Endothelial cell of umbilical vein (primary cell): ENCODE results near the gene PRKAG2. TPM values are rescaled to one million over a fixed set of nuclear protein-coding genes. Genes with fewer than 3 reads are reported as not detected.

Experiments
- BruUV-seq: library from RNA; stranded (reverse); fragments of 400-500 nt; replicated peaks from 2 replicates; lab custom pipeline; 2021; lab: Mats Ljungman, UMichigan
- CTCF ChIA-PET: fragments of 300-600, 350-600 bp; sonication (Branson Sonifier 250); formaldehyde crosslinking; loops from one replicate; lab custom pipeline; 2021; ENCODE audit warnings: antibody characterized with exemption, inconsistent platforms; lab: Charles Lee
- POLR2A ChIA-PET: fragments of 300-600, 350-600 bp; sonication (Branson Sonifier 250); formaldehyde crosslinking; loops from one replicate; lab custom pipeline; 2021; ENCODE audit warnings: antibody characterized with exemption, inconsistent platforms; lab: Charles Lee
- DNase-seq: peaks from one replicate; pipeline ENCODE4 v3.0.0-alpha.2; 2011; ENCODE audit warnings: low read depth, low spot score
- FAIRE-seq: peaks from 2 replicates; lab custom pipeline; 2011; peaks lifted over from hg19 to GRCh38; lab: Jason Lieb, UNC
- H2AFZ ChIP-seq: 2 replicates; pipeline ENCODE4 v1.6.0; 2012; ENCODE audit warnings: low read depth, low read length, control low read depth, inconsistent platforms
- H3K27ac ChIP-seq: 2 replicates; pipeline ENCODE4 v1.5.1; 2011; ENCODE audit warnings: low read depth, mild to moderate bottlenecking, control low read depth, low read length, moderate library complexity; ENCODE audit not compliant: insufficient read depth
- H3K27me3 ChIP-seq, 2 experiments: 2 replicates each; pipeline versions ENCODE4 v1.6.0 to v1.6.1; 2011; ENCODE audit warnings: low read length in 2 of 2, mixed read lengths in 1 of 2; ENCODE audit not compliant: control insufficient read depth in 2 of 2, insufficient read depth in 2 of 2
- H3K36me3 ChIP-seq, 2 experiments: 2 replicates in 1 of 2; 3 replicates in 1 of 2; pipeline ENCODE4 v1.5.1; 2011; ENCODE audit warnings: low read length in 2 of 2, mild to moderate bottlenecking in 1 of 2, moderate library complexity in 1 of 2; ENCODE audit not compliant: control insufficient read depth in 2 of 2, insufficient read depth in 2 of 2; ENCODE audit errors: extremely low read depth in 1 of 2
- H3K4me1 ChIP-seq: 3 replicates; pipeline ENCODE4 v1.5.1; 2011; ENCODE audit warnings: mild to moderate bottlenecking, low read length; ENCODE audit not compliant: control insufficient read depth, insufficient read depth; ENCODE audit errors: extremely low read depth
- H3K4me2 ChIP-seq: 2 replicates; pipeline ENCODE4 v1.6.1; 2011; ENCODE audit warnings: low read length, control low read depth, mixed read lengths; ENCODE audit not compliant: insufficient read depth
- H3K4me3 ChIP-seq, 3 experiments: fragments of 200-600 bp in 1 of 3; sonication (generic), shearing (Covaris generic) in 1 of 3; replicated peaks in 1 of 3; 2 replicates each; pipeline ENCODE4 v1.5.1; 2011 to 2016; ENCODE audit warnings: control low read depth in 3 of 3, low read length in 3 of 3, mild to moderate bottlenecking in 2 of 3, inconsistent platforms in 1 of 3, low read depth in 1 of 3, moderate library complexity in 1 of 3; ENCODE audit not compliant: insufficient read depth in 1 of 3
- H3K79me2 ChIP-seq: 2 replicates; pipeline ENCODE4 v1.6.0; 2012; ENCODE audit warnings: low read length, inconsistent platforms; ENCODE audit not compliant: control insufficient read depth, insufficient read depth
- H3K9ac ChIP-seq: replicated peaks from 2 replicates; pipeline ENCODE3; 2011; ENCODE audit warnings: low read length, control low read depth; ENCODE audit not compliant: insufficient read depth; ENCODE audit errors: extremely low read depth
- H3K9me1 ChIP-seq: replicated peaks from 3 replicates; pipeline ENCODE4 v1.6.0; 2011; ENCODE audit warnings: mild to moderate bottlenecking, low read length; ENCODE audit not compliant: control insufficient read depth, insufficient read depth; ENCODE audit errors: extremely low read depth
- H3K9me3 ChIP-seq: replicated peaks from 2 replicates; pipeline ENCODE4 v1.5.1; 2012; ENCODE audit warnings: low read length, inconsistent platforms; ENCODE audit not compliant: control insufficient read depth, insufficient read depth
- H4K20me1 ChIP-seq: replicated peaks from 2 replicates; pipeline ENCODE3; 2011; ENCODE audit warnings: mild to moderate bottlenecking, low read length; ENCODE audit not compliant: control insufficient read depth, insufficient read depth; ENCODE audit errors: extremely low read depth
- FOS ChIP-seq: IDR thresholded peaks from 2 replicates; pipeline ENCODE4 v1.6.1; 2011; ENCODE audit warnings: mild to moderate bottlenecking, low read length, moderate library complexity, borderline replicate concordance; ENCODE audit not compliant: insufficient read depth
- JUN ChIP-seq: IDR thresholded peaks from 2 replicates; pipeline ENCODE4 v1.6.1; 2011; ENCODE audit warnings: borderline replicate concordance, low read depth; ENCODE audit not compliant: insufficient read length, insufficient read depth
- POLR2A ChIP-seq: IDR thresholded peaks from 2 replicates; pipeline ENCODE4 v1.6.1; 2012; ENCODE audit warnings: low read depth, mild to moderate bottlenecking, control low read depth, low read length
- dilution Hi-C: fragments of 300-500 bp; cut with MboI; formaldehyde crosslinking; loops from one replicate; pipeline ENCODE4 v1.15.0; 2019; ENCODE audit warnings: low sequenced_read_pairs; ENCODE audit not compliant: extremely low pct_ligation_motif_present
- intact Hi-C: fragments of 100-400 bp; cut with micrococcal nuclease; formaldehyde crosslinking; loops from one replicate; pipeline ENCODE4 v1.10.0; 2022
- polyA plus RNA-seq, 4 experiments: library from polyadenylated mRNA; depleted of rRNA in 3 of 4; stranded (reverse) in 3 of 4; unstranded in 1 of 4; fragments of >200 nt; gene quantifications; 2 replicates each; pipeline versions ENCODE4 v1.2.1 to v1.2.3, GENCODE V29; 2011 to 2012; ENCODE audit warnings: missing spikeins in 1 of 4
- total RNA-seq: library from RNA; stranded (reverse); gene quantifications from 2 replicates; pipeline ENCODE4 v1.2.3, GENCODE V29; 2021
- TF ChIP-seq, protein P1 (sequence below), 2 donors: IDR thresholded peaks; 1 replicate in 1 of 2; 2 replicates in 1 of 2; pipeline ENCODE4 v1.5.1; 2011; ENCODE audit warnings: low read length in 2 of 2, mild to moderate bottlenecking in 2 of 2, moderate library complexity in 2 of 2, control low read depth in 1 of 2, inconsistent platforms in 1 of 2, low read depth in 1 of 2; ENCODE audit not compliant: insufficient read depth in 1 of 2; ENCODE audit errors: extremely low read depth in 1 of 2
- TF ChIP-seq, protein P2 (sequence below): IDR thresholded peaks from 2 replicates; pipeline ENCODE4 v1.6.1; 2011; ENCODE audit not compliant: insufficient read depth, insufficient read length

The PRKAG2 gene
- total and polyA plus RNA-seq, 2 donors (not counting 3 experiments of a cell fraction or from before 2014, with no cell fraction given): 19.3 to 51.5 TPM

DNA sequence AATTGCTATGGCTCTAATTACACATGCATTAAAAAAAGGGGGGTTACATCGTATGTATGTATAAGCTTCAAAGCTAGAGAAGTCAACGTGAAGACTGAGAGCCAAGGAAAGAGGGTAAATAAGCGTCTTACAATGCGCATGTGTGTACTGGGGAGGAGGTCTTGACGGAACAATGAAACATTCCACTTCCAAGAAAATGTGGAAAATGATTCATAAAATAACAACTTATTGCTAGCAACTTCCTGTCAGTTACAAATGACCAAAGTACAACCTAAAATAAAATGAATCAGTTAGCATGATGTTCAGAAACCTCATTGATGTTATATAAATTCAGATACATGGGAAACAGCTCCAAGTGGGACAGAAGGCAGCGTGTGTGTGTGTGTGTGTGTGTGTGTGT lies 253.1 kb downstream of the PRKAG2 start:
- ChIA-PET CTCF (interaction anchor here (1.1 to 2.5 kb wide), 3 partner anchors 9 to 113 kb away, joined by 3 to 9 read pairs (median 5); no protein-coding TSS in a partner anchor), POLR2A (interaction anchor here (0.7 kb wide), 1 partner anchor 34 kb away, joined by 3 read pairs; no protein-coding TSS in a partner anchor)
- no TSS peak for BruUV-seq
- no peaks in the 10 kb centered on the region for H4K20me1 ChIP-seq
- DNase-seq (peak; percentile 95), FAIRE-seq (peak; percentile 93)
- peaks cover 34% of the 10 kb centered on the region for H3K4me1 ChIP-seq
- H3K27ac ChIP-seq: peak overlapping the region; percentile 60
- H3K27me3 ChIP-seq: no peaks in the 10 kb centered on the region
- H3K36me3 ChIP-seq: peaks cover 0 to 3% of the 10 kb centered on the region in 2 experiments
- H3K79me2 ChIP-seq: peaks cover 80% of the 10 kb centered on the region
- H3K9me1 ChIP-seq: no peaks in the 10 kb centered on the region
- H3K4me2 ChIP-seq: no peak overlapping the region
- no peak overlapping the region for H2AFZ ChIP-seq
- TF ChIP-seq POLR2A (no peak), FOS (peak; percentile 66), JUN (peak; percentile 69)
- intact Hi-C loops: loop anchor here (1.0 to 2.0 kb wide), 2 partner anchors 9 to 23 kb away; no protein-coding TSS in a partner anchor
- H3K9ac ChIP-seq: no peak overlapping the region
- H3K4me3 ChIP-seq: no peak overlapping the region
- dilution Hi-C loops: no loop called here
- no peaks in the 10 kb centered on the region for H3K9me3 ChIP-seq

DNA sequence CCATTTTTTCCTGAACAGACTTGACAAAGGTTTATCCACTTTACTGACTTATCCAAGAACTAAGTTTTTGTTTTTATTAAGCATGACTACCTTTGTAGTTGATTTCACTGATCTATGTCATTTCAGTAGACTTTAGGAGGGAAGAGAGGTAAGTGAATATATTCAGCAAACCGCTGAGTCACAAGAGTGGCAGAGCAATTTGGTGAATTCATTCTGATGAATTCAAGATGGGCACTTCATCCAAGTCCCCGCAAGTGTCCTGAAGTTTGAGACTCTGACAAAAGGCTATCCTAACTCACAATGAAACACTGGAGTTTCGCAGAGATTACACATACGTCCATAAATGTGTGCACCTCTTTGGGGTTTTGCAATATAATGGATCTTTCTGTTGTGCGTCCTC lies 255.0 kb downstream of the PRKAG2 start:
- POLR2A ChIA-PET: no interaction called here
- dilution Hi-C loops (no loop called here), intact Hi-C loops (no loop called here)
- DNase-seq: no peak
- Histone ChIP-seq H3K79me2 (peaks cover 71% of the 10 kb centered on the region), H3K4me2 (no peak overlapping the region), H3K36me3 (peaks cover 0 to 3% of the 10 kb centered on the region in 2 experiments), H3K9me1 (no peaks in the 10 kb centered on the region), H3K27me3 (no peaks in the 10 kb centered on the region), H2AFZ (no peak overlapping the region), H3K27ac (no peak overlapping the region), H3K9me3 (no peaks in the 10 kb centered on the region), H3K4me3 (no peak overlapping the region), H3K4me1 (peaks cover 34% of the 10 kb centered on the region), H4K20me1 (no peaks in the 10 kb centered on the region), H3K9ac (no peak overlapping the region)
- CTCF ChIA-PET: interaction anchor here (2.4 kb wide), 1 partner anchor 10 kb away, joined by 22 read pairs; no protein-coding TSS in a partner anchor
- no TSS peak for BruUV-seq
- TF ChIP-seq, protein P1, sequence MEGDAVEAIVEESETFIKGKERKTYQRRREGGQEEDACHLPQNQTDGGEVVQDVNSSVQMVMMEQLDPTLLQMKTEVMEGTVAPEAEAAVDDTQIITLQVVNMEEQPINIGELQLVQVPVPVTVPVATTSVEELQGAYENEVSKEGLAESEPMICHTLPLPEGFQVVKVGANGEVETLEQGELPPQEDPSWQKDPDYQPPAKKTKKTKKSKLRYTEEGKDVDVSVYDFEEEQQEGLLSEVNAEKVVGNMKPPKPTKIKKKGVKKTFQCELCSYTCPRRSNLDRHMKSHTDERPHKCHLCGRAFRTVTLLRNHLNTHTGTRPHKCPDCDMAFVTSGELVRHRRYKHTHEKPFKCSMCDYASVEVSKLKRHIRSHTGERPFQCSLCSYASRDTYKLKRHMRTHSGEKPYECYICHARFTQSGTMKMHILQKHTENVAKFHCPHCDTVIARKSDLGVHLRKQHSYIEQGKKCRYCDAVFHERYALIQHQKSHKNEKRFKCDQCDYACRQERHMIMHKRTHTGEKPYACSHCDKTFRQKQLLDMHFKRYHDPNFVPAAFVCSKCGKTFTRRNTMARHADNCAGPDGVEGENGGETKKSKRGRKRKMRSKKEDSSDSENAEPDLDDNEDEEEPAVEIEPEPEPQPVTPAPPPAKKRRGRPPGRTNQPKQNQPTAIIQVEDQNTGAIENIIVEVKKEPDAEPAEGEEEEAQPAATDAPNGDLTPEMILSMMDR (IDR thresholded peaks at IDR 0.05; ENCODE audit: extremely low read depth in 1 of 2, insufficient read depth in 1 of 2, low read depth in 1 of 2, low read length in 2 of 2): no peak
- no peak for TF ChIP-seq FOS
- TF ChIP-seq, protein P2, sequence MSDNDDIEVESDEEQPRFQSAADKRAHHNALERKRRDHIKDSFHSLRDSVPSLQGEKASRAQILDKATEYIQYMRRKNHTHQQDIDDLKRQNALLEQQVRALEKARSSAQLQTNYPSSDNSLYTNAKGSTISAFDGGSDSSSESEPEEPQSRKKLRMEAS: no peak
- no peak for FAIRE-seq
